ENCODE results near the gene SCAF4.

- TF ChIP-seq CTCF (IDR thresholded peaks at IDR 0.05; ENCODE audit: low read depth, low read length, missing input control) (no peak), YY1 (IDR thresholded peaks at IDR 0.05) (no peak), RAD21 (IDR thresholded peaks at IDR 0.05) (no peak), EGR1 (IDR thresholded peaks at IDR 0.05; ENCODE audit: low read depth in 2 of 2) (no peak), REST (IDR thresholded peaks at IDR 0.05) (no peak), GABPA (IDR thresholded peaks at IDR 0.05 in 1 of 2, conservative IDR thresholded peaks at IDR 0.05 in 1 of 2) (no peak), MAX (IDR thresholded peaks at IDR 0.05) (no peak), JUND (IDR thresholded peaks at IDR 0.05) (no peak)
Observed at GRCh38 chr21:31654340-31654739, 77.6 kb downstream of the SCAF4 start.
